Measurements from ENCODE around the gene TMEM176B.

- TF ChIP-seq CTCF (conservative IDR thresholded peaks at IDR 0.05; ENCODE audit: low read length) (no peak), EZH2phosphoT487 (IDR thresholded peaks at IDR 0.05; ENCODE audit: borderline replicate concordance, low read depth, low read length) (no peak)
These were observed 1.2 kb upstream of the TMEM176B start for GRCh38 chr7:150801242-150801945.

All from OCI-LY7 (cell line).